H4 (cell line): Measurements from ENCODE around the gene RIOK1. TPM values are rescaled to one million over a fixed set of nuclear protein-coding genes. Genes with fewer than 3 reads are reported as not detected.
A peak's percentile ranks its signal among the peaks of the same experiment; 100 is the strongest.
"Not testable (repeated sequence)": the region's sequence is repeated elsewhere in the genome, so short reads cannot be mapped to it uniquely, and the experiment has no call there.

Experiments
- DNase-seq: peaks from one replicate; pipeline ENCODE4 v3.0.0-alpha.2; 2015; ENCODE audit warnings: low spot score
- total RNA-seq: library from RNA; depleted of rRNA; stranded (reverse); fragments of >200 nt; shearing (Covaris generic); gene quantifications from 2 replicates; pipeline ENCODE4 v1.2.3, GENCODE V29; 2014; rRNA removed

RIOK1 gene
- total RNA-seq = 11.4 and 16.9 TPM in 2 replicates

GRCh38 chr6:7389451-7390225 lies at the start of gene RIOK1, which contains the start of gene CAGE1:
RIOK1 (plus strand) TSS chr6:7389808; CDS start chr6:7390003, 195 bp downstream.
CAGE1 (minus strand) TSS chr6:7389742; CDS start chr6:7387173, 2,569 bp downstream.
- DNase-seq = peak; percentile 92

- no peak for DNase-seq
Observed at GRCh38 chr6:7341271-7341670, 48.3 kb upstream of the RIOK1 start.

GRCh38 chr6:7341989-7342742 lies 47.4 kb upstream of the RIOK1 start:
- DNase-seq = peak; percentile 29

GRCh38 chr6:7343546-7344475 lies 45.8 kb upstream of the RIOK1 start:
- DNase-seq = no peak

GRCh38 chr6:7344773-7345450 lies 44.7 kb upstream of the RIOK1 start:
- DNase-seq = not testable (repeated sequence)

- peak; percentile 59 for DNase-seq
Observed at GRCh38 chr6:7347551-7347997, 42.0 kb upstream of the RIOK1 start.

- DNase-seq = not testable (repeated sequence)
Observed at GRCh38 chr6:7350591-7350990, 39.0 kb upstream of the RIOK1 start.

- DNase-seq = not testable (repeated sequence)
Observed at GRCh38 chr6:7351916-7352315, 37.7 kb upstream of the RIOK1 start.

- DNase-seq = no peak
Observed at GRCh38 chr6:7367408-7367807, 22.2 kb upstream of the RIOK1 start.

- DNase-seq = no peak
Observed at GRCh38 chr6:7373739-7374138, 15.9 kb upstream of the RIOK1 start.

- no peak for DNase-seq
Observed at GRCh38 chr6:7377961-7378360, 11.6 kb upstream of the RIOK1 start.

GRCh38 chr6:7378740-7379139 lies 10.9 kb upstream of the RIOK1 start:
- DNase-seq = no peak

GRCh38 chr6:7381092-7381491 lies 8.5 kb upstream of the RIOK1 start:
- no peak for DNase-seq

- DNase-seq = peak; percentile 6
Observed at GRCh38 chr6:7389162-7389450, 502 bp upstream of the RIOK1 start.

GRCh38 chr6:7390226-7390878 lies 744 bp downstream of the RIOK1 start:
- no peak for DNase-seq

- DNase-seq = no peak
Observed at GRCh38 chr6:7391151-7391550, 1.5 kb downstream of the RIOK1 start.

- DNase-seq = no peak
Observed at GRCh38 chr6:7392402-7392801, 2.8 kb downstream of the RIOK1 start.

GRCh38 chr6:7401075-7401474 lies 11.5 kb downstream of the RIOK1 start:
- DNase-seq = no peak

GRCh38 chr6:7402716-7403115 lies 13.1 kb downstream of the RIOK1 start:
- no peak for DNase-seq

- no peak for DNase-seq
Observed at GRCh38 chr6:7404546-7404945, 14.9 kb downstream of the RIOK1 start.

GRCh38 chr6:7406743-7407142 lies 17.1 kb downstream of the RIOK1 start:
- no peak for DNase-seq
